Measurements from ENCODE around the gene DCD. TPM values are rescaled to one million over a fixed set of nuclear protein-coding genes. Genes with fewer than 3 reads are reported as not detected.

The DCD gene
- total and polyA plus RNA-seq, 3 donors from 2014 or later: not detected

DNA sequence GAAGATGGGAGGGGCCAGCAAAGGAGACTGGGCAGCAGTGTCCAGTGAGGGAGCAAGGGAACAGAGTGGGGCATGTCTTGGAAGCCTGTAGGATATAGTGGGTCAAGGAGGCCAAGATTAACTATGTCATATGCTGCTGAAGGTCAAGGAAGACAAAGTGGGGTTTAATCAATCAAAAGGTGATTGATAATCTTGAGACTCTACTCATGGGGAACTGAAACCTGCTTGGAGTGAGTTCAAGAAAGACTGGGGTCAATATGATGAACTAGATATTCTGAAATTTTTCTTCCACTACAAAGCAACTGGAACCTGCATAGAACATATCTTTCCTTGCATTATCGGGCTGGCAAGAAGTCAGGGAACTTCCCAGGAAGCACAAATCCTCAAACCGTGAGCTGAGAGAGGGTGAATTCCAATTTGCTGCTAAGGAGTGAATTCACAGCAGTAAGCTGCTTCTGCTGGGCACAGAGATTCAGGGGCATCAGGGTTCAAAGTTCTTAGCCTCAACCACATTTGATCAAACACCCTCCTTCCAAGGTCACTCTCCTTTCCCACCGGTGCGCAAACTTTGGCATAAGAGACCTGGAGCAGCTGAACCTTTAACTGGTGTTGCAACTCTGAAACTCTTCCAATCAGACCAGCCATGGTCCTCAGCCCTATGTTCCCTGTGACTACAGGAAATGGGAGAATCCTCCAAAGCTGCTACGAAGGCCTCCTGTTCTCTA is 40.3 kb upstream of the DCD start:
- no peak for DNase-seq
- no peaks in the 10 kb centered on the region for H3K9me3 ChIP-seq
- H3K36me3 ChIP-seq (ENCODE audit: low read depth, missing control alignments): no peaks in the 10 kb centered on the region
- no peaks in the 10 kb centered on the region for H3K27me3 ChIP-seq
- no peaks in the 10 kb centered on the region for H3K4me1 ChIP-seq
- H3K4me3 ChIP-seq: no peak overlapping the region
- no peak overlapping the region for H3K27ac ChIP-seq
- 65 to 69% methylated on average over 5 of the region's 5 CpGs for WGBS, 2 donors
- intact Hi-C loops (cut with DNase I; ENCODE audit: low total_unique reads): no loop called here
- no peak for TF ChIP-seq POLR2A (IDR thresholded peaks at IDR 0.05)
- TF ChIP-seq, protein P1, sequence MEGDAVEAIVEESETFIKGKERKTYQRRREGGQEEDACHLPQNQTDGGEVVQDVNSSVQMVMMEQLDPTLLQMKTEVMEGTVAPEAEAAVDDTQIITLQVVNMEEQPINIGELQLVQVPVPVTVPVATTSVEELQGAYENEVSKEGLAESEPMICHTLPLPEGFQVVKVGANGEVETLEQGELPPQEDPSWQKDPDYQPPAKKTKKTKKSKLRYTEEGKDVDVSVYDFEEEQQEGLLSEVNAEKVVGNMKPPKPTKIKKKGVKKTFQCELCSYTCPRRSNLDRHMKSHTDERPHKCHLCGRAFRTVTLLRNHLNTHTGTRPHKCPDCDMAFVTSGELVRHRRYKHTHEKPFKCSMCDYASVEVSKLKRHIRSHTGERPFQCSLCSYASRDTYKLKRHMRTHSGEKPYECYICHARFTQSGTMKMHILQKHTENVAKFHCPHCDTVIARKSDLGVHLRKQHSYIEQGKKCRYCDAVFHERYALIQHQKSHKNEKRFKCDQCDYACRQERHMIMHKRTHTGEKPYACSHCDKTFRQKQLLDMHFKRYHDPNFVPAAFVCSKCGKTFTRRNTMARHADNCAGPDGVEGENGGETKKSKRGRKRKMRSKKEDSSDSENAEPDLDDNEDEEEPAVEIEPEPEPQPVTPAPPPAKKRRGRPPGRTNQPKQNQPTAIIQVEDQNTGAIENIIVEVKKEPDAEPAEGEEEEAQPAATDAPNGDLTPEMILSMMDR (IDR thresholded peaks at IDR 0.05): no peak

DNA sequence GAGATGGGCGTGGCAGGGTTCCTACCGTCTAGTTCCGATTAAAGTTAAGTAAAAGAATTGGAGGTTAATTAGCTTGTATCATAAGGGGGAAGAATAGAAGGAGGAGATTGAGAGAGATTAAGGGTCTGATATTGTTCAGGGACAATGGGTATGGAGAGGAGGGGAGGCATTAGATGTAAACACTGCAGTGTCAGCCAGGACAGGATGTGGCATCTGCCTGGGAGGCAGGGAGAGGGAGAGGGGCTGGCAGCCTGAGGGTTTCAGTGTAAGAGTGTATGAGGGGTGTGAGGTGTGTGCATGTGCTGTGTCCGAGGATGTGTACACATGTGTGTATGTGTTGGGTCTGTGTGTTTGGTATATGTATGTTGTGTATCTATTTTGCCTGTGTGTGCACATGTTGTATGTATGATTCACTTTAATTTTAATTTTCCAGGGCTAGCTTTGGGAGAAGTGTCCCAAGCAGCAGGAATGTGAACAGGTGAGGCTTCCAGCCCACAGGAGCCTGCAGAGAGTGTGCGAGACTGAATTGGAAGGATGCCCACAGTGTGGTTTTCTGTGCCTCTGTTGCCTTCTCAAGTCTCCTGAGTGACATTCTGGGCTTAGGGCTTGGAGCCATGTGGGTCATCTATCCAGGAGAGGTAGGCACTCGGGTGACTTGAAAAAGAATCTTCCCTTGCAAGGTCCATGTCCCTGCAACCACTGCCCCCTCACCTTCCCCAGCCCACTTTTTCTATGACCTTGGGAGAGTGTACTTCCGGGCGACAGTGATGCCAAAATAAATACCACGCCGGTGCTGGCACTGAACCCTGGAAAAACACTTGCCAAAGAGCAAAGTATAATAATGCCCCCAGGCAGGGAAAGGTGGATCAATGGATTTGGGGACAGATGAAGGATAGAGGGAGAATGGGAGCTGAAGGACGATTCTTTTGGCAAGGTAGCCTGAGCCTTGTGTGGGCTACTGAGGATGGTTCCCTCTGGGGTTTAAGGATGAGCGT is 36.8 kb upstream of the DCD start:
- Histone ChIP-seq H3K27me3 (no peaks in the 10 kb centered on the region), H3K9me3 (no peaks in the 10 kb centered on the region), H3K4me1 (no peaks in the 10 kb centered on the region), H3K27ac (no peak overlapping the region), H3K4me3 (no peak overlapping the region), H3K36me3 (ENCODE audit: low read depth, missing control alignments) (no peaks in the 10 kb centered on the region)
- WGBS, 2 donors: 55 to 57% methylated on average over 12 of the region's 12 CpGs
- intact Hi-C loops (cut with DNase I; ENCODE audit: low total_unique reads): no loop called here
- DNase-seq: no peak
- TF ChIP-seq POLR2A (IDR thresholded peaks at IDR 0.05): no peak
- TF ChIP-seq, protein P1 (IDR thresholded peaks at IDR 0.05): no peak

DNA sequence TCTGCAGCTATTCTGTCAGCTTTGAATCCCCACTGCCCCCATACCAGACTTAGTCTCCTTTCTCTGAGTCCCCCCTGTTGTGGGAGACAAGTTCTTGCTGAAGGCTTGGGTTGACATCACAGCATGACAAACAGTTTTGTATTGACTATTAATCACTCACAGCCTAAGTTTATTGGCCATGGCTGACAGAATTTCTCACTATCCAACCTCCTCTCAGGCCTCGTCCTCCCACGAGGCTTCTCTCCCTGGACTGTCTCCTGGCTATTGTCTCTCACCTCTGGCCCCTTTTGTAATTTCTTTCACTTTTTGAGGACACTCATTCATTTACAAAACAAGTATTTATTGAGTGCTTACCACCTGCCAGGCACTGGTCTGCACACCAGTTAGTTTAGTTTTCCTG is 35.2 kb upstream of the DCD start:
- 68 to 75% methylated on average over 2 of the region's 2 CpGs for WGBS, 2 donors
- Histone ChIP-seq H3K9me3 (no peaks in the 10 kb centered on the region), H3K4me1 (no peaks in the 10 kb centered on the region), H3K27me3 (no peaks in the 10 kb centered on the region), H3K4me3 (no peak overlapping the region), H3K36me3 (ENCODE audit: low read depth, missing control alignments) (no peaks in the 10 kb centered on the region), H3K27ac (no peak overlapping the region)
- TF ChIP-seq POLR2A (IDR thresholded peaks at IDR 0.05): no peak
- TF ChIP-seq, protein P1 (IDR thresholded peaks at IDR 0.05): no peak
- intact Hi-C loops (cut with DNase I; ENCODE audit: low total_unique reads): no loop called here
- DNase-seq: no peak

DNA sequence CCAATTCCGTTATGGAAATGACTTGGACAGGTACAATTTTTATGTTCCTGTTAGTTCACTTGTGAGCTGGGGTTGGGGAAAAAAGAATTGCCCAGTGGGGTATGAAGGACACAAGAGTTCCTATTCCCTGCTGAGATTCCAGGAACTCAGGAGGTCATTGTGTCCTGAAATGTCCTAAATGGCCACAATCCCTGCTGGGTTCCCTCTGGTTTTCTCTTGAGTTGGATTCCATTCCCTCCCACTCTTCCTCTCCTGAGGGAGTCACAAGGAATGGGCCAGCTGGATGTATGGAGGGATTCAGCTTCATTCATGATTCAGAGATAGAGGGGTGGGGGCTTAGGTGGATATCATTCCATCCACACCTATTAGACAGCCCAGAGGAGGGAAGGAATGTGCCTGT is 34.5 kb upstream of the DCD start:
- intact Hi-C loops (cut with DNase I; ENCODE audit: low total_unique reads): no loop called here
- no peaks in the 10 kb centered on the region for H3K27me3 ChIP-seq
- no peaks in the 10 kb centered on the region for H3K9me3 ChIP-seq
- H3K4me1 ChIP-seq: no peaks in the 10 kb centered on the region
- H3K36me3 ChIP-seq (ENCODE audit: low read depth, missing control alignments): no peaks in the 10 kb centered on the region
- no peak overlapping the region for H3K27ac ChIP-seq
- DNase-seq: no peak
- H3K4me3 ChIP-seq: no peak overlapping the region
- 80 to 88% methylated on average over 1 of the region's 1 CpG for WGBS, 2 donors
- TF ChIP-seq POLR2A (IDR thresholded peaks at IDR 0.05): no peak
- TF ChIP-seq, protein P1 (IDR thresholded peaks at IDR 0.05): no peak
